ENCODE results near the gene KRTAP9-9. TPM values are rescaled to one million over a fixed set of nuclear protein-coding genes. Genes with fewer than 3 reads are reported as not detected.
"Not testable (repeated sequence)": the region's sequence is repeated elsewhere in the genome, so short reads cannot be mapped to it uniquely, and the experiment has no call there.

Gene KRTAP9-9
- polyA plus RNA-seq, 5 donors, result not detected

DNA sequence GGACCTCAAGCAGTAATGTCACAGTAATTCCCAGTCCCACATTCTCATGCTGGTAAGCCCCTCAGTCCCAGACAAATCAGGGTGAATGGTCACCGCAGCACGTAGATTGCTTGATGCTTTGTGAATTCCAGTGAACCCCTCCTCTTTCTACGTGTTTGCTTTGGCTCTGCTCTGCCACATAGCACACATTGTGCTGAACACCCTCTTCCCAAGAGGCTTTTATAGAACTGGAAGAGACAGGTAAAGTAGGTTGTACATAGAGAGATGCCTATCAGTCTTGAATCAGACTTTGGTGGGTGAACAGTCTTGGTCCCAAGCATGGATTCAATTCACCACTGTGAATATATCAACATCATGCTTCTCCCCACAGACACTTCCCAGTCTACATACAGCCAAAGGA is 9.4 kb downstream of the KRTAP9-9 start:
- DNase-seq, result no peak

DNA sequence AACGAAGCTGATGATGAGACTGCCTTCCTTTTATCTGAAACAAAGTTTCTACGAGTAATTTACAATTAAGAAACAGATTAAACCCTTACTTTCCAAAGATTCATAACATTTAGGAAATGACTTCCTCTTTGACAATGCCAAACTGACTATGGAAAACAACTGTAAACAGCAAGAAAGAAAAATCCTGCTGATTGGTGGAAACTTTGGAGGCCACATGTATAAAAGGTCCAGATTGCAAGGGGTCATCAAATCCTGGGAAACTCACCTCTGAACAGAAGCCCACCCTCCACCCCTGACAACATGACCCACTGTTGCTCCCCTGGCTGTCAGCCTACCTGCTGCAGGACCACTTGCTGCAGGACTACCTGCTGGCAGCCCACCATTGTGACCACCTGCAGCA is 9.9 kb downstream of the KRTAP9-9 start, which contains the start of gene KRTAP9-6:
KRTAP9-6 (plus strand) TSS at position 301 of the 400 bp plus-strand sequence; CDS start at position 301, 0 bp downstream.
- no peak for DNase-seq

GRCh38 chr17:41267711-41268110 is 12.5 kb downstream of the KRTAP9-9 start:
- DNase-seq, result no peak

DNA sequence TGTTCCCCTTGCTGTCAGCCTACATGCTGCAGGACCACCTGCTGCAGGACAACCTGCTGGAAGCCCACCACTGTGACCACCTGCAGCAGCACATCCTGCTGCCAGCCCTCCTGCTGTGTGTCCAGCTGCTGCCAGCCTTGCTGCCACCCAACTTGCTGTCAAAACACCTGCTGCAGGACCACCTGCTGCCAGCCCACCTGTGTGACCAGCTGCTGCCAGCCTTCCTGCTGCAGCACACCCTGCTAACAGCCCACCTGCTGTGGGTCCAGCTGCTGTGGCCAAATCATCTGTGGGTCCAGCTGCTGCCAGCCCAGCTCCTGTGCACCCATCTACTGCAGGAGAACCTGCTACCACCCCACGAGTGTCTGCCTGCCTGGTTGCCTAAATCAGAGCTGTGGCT is 16.1 kb downstream of the KRTAP9-9 start:
- not testable (repeated sequence) for DNase-seq

DNA sequence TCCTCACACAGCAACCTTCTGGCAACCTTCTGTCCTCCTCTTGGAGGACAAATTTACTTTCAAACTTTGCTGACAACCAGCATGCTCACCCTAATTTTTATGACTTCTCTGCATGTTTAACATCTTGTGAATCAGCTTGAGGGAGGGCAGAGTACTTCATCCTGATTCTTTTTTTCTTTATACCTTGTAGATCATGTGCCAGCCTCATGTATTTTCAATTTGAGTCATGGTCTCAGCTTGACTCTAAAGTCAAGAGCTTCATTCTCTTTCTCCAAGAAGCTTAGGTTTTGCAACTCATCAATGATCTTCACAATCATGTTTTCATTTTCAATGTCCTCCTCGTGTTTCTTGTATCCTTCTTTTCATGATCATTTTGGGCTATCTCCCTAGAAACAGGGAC is 16.7 kb downstream of the KRTAP9-9 start:
- DNase-seq, result no peak

DNA sequence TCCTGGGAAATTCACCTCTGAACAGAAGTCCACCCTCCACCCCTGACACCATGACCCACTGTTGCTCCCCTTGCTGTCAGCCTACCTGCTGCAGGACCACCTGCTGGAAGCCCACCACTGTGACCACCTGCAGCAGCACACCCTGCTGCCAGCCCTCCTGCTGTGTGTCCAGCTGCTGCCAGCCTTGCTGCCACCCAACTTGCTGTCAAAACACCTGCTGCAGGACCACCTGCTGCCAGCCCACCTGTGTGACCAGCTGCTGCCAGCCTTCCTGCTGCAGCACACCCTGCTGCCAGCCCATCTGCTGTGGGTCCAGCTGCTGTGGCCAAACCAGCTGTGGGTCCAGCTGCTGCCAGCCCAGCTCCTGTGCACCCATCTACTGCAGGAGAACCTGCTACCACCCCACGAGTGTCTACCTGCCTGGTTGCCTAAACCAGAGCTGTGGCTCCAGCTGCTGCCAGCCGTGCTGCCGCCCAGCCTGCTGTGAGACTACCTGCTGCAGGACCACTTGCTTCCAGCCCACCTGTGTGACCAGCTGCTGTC is 20.5 kb downstream of the KRTAP9-9 start, which contains the start of gene KRTAP9-7:
KRTAP9-7 (plus strand) TSS at position 51 of the 543 bp plus-strand sequence; CDS start at position 51, 0 bp downstream.
- DNase-seq, result not testable (repeated sequence)

DNA sequence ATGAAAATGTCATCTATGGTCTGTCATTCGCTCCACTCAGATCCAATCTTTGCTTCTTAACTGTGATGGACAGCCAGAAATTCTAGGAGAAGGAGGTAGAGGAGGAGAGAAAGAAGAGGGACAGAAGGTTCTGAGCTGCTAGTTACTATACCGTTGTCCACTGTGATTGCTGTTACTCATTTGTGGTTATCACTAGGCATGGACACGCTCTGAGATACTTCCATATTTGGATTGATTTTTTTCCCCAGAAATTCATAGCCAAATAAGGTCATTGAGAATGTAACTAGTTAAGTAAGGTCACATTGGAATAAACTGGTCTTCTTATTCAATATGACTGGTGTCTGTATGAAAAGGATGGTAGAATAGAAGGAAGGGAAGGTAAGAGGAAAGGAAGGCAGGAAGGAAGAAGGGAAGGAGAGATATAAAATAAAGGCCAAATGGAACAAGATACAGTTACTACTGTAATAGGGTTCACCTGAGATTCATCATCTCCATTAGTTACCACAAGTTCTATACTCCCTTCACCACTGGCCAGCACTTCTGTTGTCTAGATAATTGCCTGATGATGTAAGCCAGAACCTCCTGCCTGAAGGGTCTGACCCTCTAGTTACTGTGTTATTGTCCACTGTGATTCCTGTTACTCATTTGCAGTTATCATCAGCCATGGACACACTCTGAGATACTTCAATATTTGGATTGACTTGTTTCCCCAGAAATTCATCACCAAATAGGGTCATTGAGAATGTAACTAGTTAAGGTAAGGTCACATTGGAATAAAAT is 23.2 kb downstream of the KRTAP9-9 start:
- DNase-seq, result no peak

DNA sequence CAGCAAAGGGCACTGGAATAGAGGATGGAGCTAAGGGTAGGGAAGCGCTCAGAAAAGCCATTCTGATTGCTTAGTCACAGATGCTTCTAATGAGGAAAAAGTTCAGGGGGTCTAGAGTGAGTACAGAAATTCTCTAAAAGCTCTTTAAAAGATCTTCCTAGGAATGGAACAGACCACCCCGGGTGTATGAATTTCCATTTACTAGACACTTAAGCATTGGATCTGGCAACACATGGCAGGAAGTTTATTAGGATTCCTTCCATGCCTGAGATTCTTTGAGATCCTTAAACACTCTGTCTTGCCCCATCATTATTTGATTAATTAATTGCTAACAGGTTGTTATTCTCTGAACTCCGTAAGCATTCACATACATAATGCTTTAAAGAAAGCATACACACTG is 28.9 kb downstream of the KRTAP9-9 start:
- DNase-seq, result no peak

GRCh38 chr17:41284546-41284945 is 29.4 kb downstream of the KRTAP9-9 start:
- DNase-seq, result no peak

- DNase-seq, result no peak
Measured at GRCh38 chr17:41287050-41287449, 31.9 kb downstream of the KRTAP9-9 start.

DNA sequence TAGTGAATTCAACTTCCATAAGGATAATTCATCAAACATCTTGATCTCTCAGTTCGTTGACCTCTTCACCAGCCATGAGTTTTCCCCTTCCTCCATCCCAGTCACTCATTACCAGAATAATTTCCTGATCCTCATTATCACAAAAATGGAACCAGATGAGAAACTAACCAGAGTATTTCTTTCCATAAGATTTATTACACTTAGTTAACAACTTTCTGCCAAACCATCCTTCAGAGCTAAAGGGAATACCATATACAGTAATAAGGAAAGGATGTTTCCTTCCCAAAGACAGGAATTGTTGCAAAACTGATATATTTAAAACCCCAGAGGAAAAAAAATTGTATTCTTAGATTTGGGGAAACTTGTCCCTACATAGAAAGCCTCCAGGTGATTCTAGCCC is 38.8 kb downstream of the KRTAP9-9 start:
- DNase-seq, result no peak

DNA sequence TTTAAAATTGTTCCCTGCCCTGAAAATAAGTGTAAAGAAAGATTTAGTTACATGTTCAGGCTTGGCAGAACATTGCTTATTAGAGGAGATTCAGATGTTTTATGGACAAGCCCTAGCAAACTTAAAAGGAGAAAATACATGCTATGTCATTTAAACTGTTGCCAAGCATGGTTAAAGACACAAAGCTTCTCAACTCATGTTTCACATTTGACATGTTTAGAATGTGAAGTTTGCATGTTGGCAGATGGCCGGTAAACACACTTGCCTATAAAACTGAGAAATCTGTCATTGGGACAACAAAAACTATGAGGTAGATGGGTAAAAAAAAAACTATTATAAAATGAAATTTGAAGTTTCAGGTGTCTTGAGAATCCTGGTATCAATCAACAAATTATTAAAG is 41.7 kb downstream of the KRTAP9-9 start:
- DNase-seq, result peak in 1 of 2 donors; percentile 2

- no peak for DNase-seq
Measured at GRCh38 chr17:41298458-41299135, 43.4 kb downstream of the KRTAP9-9 start.

- no peak for DNase-seq
Measured at GRCh38 chr17:41301204-41301790, 46.1 kb downstream of the KRTAP9-9 start.

GRCh38 chr17:41301916-41302901 is 47.0 kb downstream of the KRTAP9-9 start, which contains the start of gene KRTAP29-1:
Gene KRTAP29-1 (minus strand): TSS chr17:41302851. CDS start chr17:41302851, 0 bp downstream.
- no peak for DNase-seq

DNA sequence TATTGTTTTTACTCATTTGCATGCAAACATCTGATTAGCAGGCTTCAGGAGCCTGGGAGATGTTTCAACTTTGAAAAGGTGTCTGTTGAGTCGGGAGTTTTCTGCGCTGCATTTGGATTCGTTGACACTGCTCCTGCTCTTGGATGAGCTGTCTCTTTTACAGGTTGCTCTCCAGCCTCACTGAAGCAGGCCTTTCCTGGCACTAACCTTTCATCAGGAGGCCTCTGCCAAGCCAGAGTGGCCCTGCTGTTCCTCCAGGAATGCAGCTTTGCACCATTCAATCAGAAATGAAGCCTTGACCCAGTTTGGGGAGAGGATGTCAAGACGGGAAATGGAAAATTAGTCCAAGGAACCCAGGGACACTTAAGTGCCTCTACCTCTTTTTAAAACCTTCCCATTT is 47.8 kb downstream of the KRTAP9-9 start:
- DNase-seq, result no peak

DNA sequence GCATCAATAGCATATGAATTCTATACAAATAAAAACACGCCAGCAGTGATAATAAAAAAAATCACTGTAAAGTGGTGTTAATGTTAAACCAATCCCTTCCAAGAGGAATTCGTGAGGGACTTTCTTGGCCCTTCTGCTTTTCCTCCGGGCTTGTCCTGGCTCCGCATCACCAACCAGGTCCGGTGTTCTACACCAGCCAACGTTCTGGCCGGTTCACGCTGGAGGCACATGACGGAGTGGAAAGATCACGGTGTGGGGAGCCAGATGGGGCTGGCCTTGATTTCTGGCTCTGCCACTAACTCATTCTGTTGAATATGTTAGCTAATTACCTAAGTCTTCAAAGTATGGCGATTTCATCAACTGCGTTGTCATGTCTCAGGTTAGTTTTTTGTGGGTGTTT is 48.9 kb downstream of the KRTAP9-9 start:
- DNase-seq, result no peak

All from right lung (tissue), 5 donors.